ENCODE data around the gene SAMD4A. TPM values are rescaled to one million over a fixed set of nuclear protein-coding genes. Genes with fewer than 3 reads are reported as not detected.

The SAMD4A gene
- total and polyA plus RNA-seq, 10 donors: 2.3 to 31.0 (median 21.2) TPM

GRCh38 chr14:54803396-54803795 is 236.5 kb downstream of the SAMD4A start:
- H3K4me3 ChIP-seq: no peak overlapping the region
- intact Hi-C loops (cut with DNase I; ENCODE audit: low total_unique reads): no loop called here
- peaks cover 0 to 5% (median 0%) of the 10 kb centered on the region in 7 donors for H3K27me3 ChIP-seq (replicated peaks in 1 of 7)
- WGBS, 5 donors: 75 to 86% (median 78%) methylated on average over 7 of the region's 7 CpGs
- no peaks in the 10 kb centered on the region for H3K9me3 ChIP-seq
- no peak overlapping the region for H3K27ac ChIP-seq
- H3K4me1 ChIP-seq: peaks cover 3 to 11% (median 6%) of the 10 kb centered on the region in 6 donors
- TF ChIP-seq CTCF (IDR thresholded peaks at IDR 0.05 in 8 of 11, conservative IDR thresholded peaks at IDR 0.05 in 3 of 11) (no peak), POLR2AphosphoS5 (IDR thresholded peaks at IDR 0.05) (no peak), POLR2A (IDR thresholded peaks at IDR 0.05) (no peak)
- DNase-seq: no peak
- H3K36me3 ChIP-seq: no peaks in the 10 kb centered on the region

- WGBS, 5 donors: 83 to 91% (median 88%) methylated on average over 8 to 13 of the region's 13 CpGs
- TF ChIP-seq CTCF (IDR thresholded peaks at IDR 0.05 in 8 of 11, conservative IDR thresholded peaks at IDR 0.05 in 3 of 11): no peak
- no peak for TF ChIP-seq POLR2AphosphoS5 (IDR thresholded peaks at IDR 0.05)
- no peak for TF ChIP-seq POLR2A (IDR thresholded peaks at IDR 0.05)
- Histone ChIP-seq H3K36me3 (no peaks in the 10 kb centered on the region), H3K4me1 (peaks cover 3 to 11% (median 6%) of the 10 kb centered on the region in 6 donors), H3K27ac (no peak overlapping the region), H3K9me3 (no peaks in the 10 kb centered on the region), H3K4me3 (no peak overlapping the region), H3K27me3 (replicated peaks in 1 of 7) (peaks cover 0 to 5% (median 0%) of the 10 kb centered on the region in 7 donors)
- intact Hi-C loops (cut with DNase I; ENCODE audit: low total_unique reads): no loop called here
- no peak for DNase-seq
Observed at GRCh38 chr14:54803926-54804537, 237.1 kb downstream of the SAMD4A start.

- DNase-seq: no peak
- Histone ChIP-seq H3K36me3 (no peaks in the 10 kb centered on the region), H3K4me3 (no peak overlapping the region), H3K27ac (no peak overlapping the region), H3K4me1 (peaks cover 3 to 11% (median 6%) of the 10 kb centered on the region in 6 donors), H3K27me3 (replicated peaks in 1 of 7) (peaks cover 0 to 5% (median 0%) of the 10 kb centered on the region in 7 donors), H3K9me3 (no peaks in the 10 kb centered on the region)
- intact Hi-C loops (cut with DNase I; ENCODE audit: low total_unique reads): no loop called here
- no peak for TF ChIP-seq CTCF (IDR thresholded peaks at IDR 0.05 in 8 of 11, conservative IDR thresholded peaks at IDR 0.05 in 3 of 11)
- TF ChIP-seq POLR2A (IDR thresholded peaks at IDR 0.05): no peak
- no peak for TF ChIP-seq POLR2AphosphoS5 (IDR thresholded peaks at IDR 0.05)
- WGBS, 5 donors: 79 to 87% (median 80%) methylated on average over 16 of the region's 16 CpGs
Observed at GRCh38 chr14:54804538-54805041, 237.7 kb downstream of the SAMD4A start.

GRCh38 chr14:54805070-54805444 is 238.1 kb downstream of the SAMD4A start:
- no peaks in the 10 kb centered on the region for H3K9me3 ChIP-seq
- intact Hi-C loops (cut with DNase I; ENCODE audit: low total_unique reads): no loop called here
- no peak overlapping the region for H3K27ac ChIP-seq
- peaks cover 0 to 5% (median 0%) of the 10 kb centered on the region in 7 donors for H3K27me3 ChIP-seq (replicated peaks in 1 of 7)
- WGBS, 5 donors: 61 to 70% (median 68%) methylated on average over 6 of the region's 6 CpGs
- H3K4me3 ChIP-seq: no peak overlapping the region
- no peaks in the 10 kb centered on the region for H3K36me3 ChIP-seq
- DNase-seq: no peak
- no peak for TF ChIP-seq POLR2AphosphoS5 (IDR thresholded peaks at IDR 0.05)
- no peak for TF ChIP-seq CTCF (IDR thresholded peaks at IDR 0.05 in 8 of 11, conservative IDR thresholded peaks at IDR 0.05 in 3 of 11)
- TF ChIP-seq POLR2A (IDR thresholded peaks at IDR 0.05): no peak
- peaks cover 3 to 11% (median 6%) of the 10 kb centered on the region in 6 donors for H3K4me1 ChIP-seq
